ENCODE data around the gene HMGXB3.

The HMGXB3 gene

GRCh38 chr5:150092159-150092787 is 91.7 kb downstream of the HMGXB3 start:
- no peak for DNase-seq (ENCODE audit: low read depth)

DNA sequence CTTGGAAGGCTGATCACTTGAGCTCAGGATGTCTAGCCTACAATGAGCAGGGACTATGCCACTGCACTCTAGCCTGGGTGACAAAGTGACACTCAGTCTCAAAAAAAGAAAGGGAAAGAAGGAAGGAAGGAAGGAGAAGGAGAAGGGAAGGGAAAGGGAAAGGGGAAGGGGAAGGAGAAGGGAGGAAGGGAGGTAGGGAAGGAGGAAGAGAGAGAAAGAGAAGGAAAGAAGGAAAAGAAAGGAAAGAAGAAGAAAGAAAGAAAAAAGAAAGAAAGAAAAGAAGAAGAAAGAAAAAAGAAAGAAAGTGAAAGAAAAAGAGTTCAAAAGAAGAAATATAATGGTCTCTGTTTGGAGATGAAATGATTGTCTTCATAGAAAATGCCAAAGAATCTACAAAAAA is 96.6 kb downstream of the HMGXB3 start:
- DNase-seq (ENCODE audit: low read depth) = no peak

GRCh38 chr5:150101023-150101422 is 100.5 kb downstream of the HMGXB3 start:
- no peak for DNase-seq (ENCODE audit: low read depth)

Measured in fibroblast of gingiva (primary cell).